ENCODE data around the gene PRND. TPM values are rescaled to one million over a fixed set of nuclear protein-coding genes. Genes with fewer than 3 reads are reported as not detected.

The PRND gene
- total and polyA plus RNA-seq, 2 experiments from 2014 or later: 0.10 TPM; not detected in 1

- TF ChIP-seq, protein P1, sequence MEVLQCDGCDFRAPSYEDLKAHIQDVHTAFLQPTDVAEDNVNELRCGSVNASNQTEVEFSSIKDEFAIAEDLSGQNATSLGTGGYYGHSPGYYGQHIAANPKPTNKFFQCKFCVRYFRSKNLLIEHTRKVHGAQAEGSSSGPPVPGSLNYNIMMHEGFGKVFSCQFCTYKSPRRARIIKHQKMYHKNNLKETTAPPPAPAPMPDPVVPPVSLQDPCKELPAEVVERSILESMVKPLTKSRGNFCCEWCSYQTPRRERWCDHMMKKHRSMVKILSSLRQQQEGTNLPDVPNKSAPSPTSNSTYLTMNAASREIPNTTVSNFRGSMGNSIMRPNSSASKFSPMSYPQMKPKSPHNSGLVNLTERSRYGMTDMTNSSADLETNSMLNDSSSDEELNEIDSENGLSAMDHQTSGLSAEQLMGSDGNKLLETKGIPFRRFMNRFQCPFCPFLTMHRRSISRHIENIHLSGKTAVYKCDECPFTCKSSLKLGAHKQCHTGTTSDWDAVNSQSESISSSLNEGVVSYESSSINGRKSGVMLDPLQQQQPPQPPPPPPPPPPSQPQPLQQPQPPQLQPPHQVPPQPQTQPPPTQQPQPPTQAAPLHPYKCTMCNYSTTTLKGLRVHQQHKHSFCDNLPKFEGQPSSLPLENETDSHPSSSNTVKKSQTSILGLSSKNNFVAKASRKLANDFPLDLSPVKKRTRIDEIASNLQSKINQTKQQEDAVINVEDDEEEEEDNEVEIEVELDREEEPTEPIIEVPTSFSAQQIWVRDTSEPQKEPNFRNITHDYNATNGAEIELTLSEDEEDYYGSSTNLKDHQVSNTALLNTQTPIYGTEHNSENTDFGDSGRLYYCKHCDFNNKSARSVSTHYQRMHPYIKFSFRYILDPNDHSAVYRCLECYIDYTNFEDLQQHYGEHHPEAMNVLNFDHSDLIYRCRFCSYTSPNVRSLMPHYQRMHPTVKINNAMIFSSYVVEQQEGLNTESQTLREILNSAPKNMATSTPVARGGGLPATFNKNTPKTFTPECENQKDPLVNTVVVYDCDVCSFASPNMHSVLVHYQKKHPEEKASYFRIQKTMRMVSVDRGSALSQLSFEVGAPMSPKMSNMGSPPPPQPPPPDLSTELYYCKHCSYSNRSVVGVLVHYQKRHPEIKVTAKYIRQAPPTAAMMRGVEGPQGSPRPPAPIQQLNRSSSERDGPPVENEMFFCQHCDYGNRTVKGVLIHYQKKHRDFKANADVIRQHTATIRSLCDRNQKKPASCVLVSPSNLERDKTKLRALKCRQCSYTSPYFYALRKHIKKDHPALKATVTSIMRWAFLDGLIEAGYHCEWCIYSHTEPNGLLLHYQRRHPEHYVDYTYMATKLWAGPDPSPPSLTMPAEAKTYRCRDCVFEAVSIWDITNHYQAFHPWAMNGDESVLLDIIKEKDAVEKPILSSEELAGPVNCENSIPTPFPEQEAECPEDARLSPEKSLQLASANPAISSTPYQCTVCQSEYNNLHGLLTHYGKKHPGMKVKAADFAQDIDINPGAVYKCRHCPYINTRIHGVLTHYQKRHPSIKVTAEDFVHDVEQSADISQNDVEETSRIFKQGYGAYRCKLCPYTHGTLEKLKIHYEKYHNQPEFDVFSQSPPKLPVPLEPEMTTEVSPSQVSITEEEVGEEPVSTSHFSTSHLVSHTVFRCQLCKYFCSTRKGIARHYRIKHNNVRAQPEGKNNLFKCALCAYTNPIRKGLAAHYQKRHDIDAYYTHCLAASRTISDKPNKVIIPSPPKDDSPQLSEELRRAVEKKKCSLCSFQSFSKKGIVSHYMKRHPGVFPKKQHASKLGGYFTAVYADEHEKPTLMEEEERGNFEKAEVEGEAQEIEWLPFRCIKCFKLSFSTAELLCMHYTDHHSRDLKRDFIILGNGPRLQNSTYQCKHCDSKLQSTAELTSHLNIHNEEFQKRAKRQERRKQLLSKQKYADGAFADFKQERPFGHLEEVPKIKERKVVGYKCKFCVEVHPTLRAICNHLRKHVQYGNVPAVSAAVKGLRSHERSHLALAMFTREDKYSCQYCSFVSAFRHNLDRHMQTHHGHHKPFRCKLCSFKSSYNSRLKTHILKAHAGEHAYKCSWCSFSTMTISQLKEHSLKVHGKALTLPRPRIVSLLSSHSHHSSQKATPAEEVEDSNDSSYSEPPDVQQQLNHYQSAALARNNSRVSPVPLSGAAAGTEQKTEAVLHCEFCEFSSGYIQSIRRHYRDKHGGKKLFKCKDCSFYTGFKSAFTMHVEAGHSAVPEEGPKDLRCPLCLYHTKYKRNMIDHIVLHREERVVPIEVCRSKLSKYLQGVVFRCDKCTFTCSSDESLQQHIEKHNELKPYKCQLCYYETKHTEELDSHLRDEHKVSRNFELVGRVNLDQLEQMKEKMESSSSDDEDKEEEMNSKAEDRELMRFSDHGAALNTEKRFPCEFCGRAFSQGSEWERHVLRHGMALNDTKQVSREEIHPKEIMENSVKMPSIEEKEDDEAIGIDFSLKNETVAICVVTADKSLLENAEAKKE (CRISPR knock-in tag; IDR thresholded peaks at IDR 0.05): no peak
- TF ChIP-seq ETS1 (IDR thresholded peaks at IDR 0.05) (no peak), REST (IDR thresholded peaks at IDR 0.05; ENCODE audit: unreplicated experiment) (no peak), EZH2phosphoT487 (IDR thresholded peaks at IDR 0.05; ENCODE audit: unreplicated experiment) (no peak)
Measured at GRCh38 chr20:4725263-4725550, 3.5 kb downstream of the PRND start (continued).
